HG03354 (cell line): ENCODE measurements around the gene DNAH1.

Experiments used
- ATAC-seq: cut with Tn5 transposase; IDR thresholded peaks from one replicate; pipeline ENCODE4 v1.9.1; 2021; ENCODE audit warnings: mild to moderate bottlenecking; ENCODE audit not compliant: unreplicated experiment, poor library complexity, severe bottlenecking

Gene DNAH1

DNA sequence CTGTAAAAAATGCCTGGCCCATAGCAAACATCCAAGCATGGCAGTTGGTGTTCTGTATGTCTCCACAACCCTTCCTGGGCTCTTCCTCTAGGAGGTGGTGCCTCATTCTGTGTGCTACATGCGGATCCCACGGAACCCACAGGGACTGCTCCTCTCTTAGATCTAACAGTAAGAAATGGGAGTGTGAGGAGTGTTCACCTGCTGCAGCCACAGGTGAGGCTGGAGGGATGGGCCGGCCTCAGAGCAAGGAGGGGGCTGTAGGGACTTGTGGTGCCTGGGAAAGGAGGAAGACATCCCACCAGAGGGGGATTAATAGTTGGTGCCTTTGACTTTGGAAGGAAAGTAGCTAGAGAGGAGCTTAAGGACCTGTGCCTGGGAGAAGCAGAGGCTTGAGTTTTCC is 106.5 kb downstream of the DNAH1 start:
- no peak for ATAC-seq

GRCh38 chr3:52423173-52423572 is 107.1 kb downstream of the DNAH1 start:
- ATAC-seq, result no peak

DNA sequence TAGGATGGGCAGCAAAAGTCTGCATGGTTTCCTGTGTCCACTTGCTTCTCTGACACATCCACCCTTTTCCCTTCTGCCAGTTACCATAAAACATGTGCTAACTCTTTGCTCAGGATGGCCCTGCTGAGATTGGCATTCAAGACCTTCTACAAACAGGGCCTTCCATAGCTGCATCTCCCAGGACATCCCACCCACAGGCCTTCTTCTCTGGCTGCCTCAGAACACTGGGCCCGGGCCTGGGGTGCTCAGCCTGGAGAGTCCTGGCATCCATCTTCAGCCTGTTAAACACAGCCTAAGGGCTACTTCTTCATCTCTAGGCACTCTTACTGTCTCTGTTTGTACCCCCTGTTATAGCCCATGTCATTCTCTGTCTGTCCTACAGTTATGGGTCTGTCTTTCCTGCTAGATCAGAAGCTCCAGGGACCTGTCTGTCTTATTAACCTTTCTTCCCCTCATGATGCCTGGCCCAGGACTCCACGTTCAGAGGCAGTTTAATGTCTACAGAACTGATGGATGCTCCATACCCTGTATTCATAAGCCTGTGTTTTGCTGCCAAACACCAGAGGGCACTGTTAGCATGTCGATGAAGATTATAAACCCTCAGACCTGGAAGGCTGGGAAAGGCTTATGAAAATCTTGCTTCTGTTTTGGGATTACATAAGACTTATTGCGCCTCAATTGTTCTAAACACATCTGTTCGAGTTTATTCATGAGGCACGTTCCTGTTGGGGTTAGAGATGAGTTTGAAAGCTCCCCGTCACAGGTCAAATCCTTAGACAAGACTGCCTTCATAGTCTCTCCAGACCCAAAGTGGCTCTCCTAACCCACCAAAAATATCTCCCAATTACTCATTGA is 112.3 kb downstream of the DNAH1 start:
- no peak for ATAC-seq

DNA sequence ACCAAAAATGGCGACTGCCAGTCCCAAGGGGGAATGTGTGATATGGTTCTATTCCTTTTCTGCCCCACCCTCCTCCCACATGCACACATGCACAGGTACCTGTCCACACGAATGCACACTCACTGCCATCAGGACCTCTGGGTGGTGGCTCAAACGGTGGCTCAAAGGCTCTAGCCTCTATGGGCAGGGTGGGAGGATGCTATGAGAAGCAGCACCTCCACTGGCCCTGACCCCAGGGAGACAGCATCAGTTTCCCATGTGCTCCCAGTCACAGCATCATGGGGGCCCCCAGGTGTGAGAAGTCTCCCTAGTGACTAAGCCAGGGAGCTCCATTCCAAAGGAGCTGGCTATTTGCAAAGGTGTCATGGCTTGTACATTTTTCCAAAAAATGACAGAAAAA is 112.9 kb downstream of the DNAH1 start:
- ATAC-seq, result no peak

DNA sequence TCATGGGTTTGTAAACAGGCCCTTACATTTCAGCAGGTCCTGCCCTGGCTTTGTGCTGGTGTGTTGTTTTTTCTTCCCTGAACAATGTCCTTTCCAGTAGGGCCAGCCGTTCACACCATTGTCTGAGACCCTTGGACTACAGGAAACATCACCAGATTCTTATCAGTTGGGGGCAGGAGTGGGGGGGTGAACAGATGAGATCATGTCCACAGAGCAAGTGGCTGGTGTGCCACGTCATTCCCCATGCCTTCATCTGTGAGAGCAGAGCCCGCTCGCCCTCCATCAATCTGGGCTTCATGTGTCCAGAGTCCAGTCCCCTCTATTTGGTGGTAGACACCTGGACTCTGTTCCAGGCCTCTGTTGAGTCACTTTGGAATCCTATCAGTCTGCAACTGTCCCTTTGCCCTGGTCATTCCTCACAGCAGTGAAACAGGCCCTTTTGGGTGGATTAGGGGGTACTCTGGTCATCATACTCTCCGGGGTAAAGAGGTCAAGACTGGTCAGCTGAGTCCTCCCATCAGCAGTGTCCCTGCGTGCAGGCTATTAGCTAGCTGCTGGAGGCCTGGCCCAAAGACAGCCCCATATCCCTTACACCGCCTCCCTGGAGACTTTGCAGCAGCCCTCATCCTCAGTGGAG is 113.8 kb downstream of the DNAH1 start:
- ATAC-seq, result no peak

- no peak for ATAC-seq
Observed at GRCh38 chr3:52430416-52430810, 114.3 kb downstream of the DNAH1 start.

DNA sequence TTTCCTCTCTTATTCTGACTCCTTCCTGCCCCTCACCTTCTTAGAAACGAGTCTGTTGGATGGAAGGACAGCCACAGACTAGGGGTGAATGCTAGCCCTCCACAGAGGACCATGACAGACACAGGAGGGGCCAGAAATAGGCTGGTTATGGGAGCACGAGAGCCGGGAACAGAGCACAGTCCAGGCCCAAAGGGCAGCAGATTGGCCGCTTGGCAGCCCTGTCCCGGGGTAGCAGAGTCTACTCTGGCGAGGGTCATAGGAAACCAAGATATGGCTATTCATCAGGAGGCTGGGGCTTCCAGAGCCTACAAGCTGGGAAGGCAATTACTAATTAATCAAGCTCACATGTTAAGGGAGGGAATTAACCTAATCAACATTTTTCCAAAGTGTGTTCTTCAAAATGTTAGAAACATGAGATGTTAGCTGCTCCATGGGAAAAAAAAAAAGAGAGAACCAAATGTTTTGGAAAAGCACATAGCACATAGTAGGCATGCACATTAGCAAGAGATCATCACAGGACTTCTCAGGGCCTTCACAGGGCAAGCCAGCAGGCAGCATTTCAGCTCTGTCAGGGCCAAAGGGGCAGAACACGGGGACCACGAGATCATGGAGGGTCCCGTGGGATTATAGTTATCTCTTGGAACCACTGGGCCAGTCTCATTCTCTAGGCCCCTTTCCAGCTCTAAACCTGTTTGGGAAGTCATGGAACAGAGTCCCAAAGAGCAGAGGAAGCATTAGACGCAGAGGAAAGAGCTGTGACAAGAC is 115.5 kb downstream of the DNAH1 start:
- no peak for ATAC-seq

- ATAC-seq, result no peak
Observed at GRCh38 chr3:52432225-52432624, 116.1 kb downstream of the DNAH1 start.

GRCh38 chr3:52432691-52433141 is 116.6 kb downstream of the DNAH1 start:
- no peak for ATAC-seq

DNA sequence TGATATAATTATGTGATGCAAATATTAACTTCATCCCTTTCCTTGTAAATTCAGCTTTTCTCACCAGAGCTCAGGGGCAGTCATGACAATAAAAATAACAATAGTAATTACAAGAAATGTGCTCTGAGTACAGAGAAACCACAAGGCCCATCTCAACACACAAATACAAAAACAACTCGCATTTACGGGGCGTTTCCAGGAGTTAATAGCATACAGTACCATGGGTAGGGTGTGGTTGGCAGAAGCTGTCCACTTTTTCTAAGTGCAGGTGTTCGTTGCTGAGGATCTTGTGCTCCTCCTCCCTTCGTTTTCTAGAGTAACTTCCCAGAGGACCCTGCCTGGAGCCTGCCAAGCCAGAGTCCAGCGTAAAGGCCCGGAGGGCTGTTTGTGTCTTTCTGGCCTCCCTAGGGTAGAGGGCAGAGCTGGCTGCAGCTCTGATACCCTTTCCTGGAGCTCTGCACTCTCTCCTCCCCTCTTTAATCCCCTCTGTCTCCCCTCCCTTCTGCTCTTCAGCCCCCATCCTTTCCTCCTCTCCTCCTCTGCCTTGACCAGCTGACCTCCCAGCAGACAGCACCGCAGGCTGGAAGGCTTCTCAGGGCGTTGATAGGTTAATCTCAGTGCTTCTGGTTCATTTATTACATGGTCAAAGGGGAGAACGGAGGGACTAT is 117.3 kb downstream of the DNAH1 start:
- ATAC-seq, result no peak

DNA sequence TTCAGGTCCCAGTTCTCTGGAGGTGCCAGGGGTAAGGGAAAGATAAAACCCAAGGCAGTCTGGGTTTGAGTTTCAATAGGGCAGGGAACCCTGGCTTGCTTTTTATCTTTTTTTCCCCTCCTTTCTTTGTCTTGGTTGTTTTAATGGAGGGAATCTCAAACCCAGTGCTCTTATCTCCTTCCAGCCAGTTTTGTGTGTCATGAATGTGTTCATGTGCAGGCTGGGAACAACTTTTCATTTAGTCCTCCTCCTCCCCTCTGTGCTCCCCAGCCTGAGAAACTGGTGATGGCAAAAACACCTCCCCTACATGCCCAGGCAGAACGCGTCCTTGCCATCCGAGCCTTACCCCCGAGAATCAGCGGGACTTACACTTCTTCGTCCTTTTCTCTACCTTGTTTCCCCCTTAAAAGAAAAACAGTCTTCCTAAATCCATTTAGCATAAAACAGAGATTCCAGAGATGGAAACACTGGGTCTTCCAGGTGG is 117.9 kb downstream of the DNAH1 start:
- ATAC-seq, result no peak

GRCh38 chr3:52434491-52435115 is 118.5 kb downstream of the DNAH1 start:
- ATAC-seq, result no peak

DNA sequence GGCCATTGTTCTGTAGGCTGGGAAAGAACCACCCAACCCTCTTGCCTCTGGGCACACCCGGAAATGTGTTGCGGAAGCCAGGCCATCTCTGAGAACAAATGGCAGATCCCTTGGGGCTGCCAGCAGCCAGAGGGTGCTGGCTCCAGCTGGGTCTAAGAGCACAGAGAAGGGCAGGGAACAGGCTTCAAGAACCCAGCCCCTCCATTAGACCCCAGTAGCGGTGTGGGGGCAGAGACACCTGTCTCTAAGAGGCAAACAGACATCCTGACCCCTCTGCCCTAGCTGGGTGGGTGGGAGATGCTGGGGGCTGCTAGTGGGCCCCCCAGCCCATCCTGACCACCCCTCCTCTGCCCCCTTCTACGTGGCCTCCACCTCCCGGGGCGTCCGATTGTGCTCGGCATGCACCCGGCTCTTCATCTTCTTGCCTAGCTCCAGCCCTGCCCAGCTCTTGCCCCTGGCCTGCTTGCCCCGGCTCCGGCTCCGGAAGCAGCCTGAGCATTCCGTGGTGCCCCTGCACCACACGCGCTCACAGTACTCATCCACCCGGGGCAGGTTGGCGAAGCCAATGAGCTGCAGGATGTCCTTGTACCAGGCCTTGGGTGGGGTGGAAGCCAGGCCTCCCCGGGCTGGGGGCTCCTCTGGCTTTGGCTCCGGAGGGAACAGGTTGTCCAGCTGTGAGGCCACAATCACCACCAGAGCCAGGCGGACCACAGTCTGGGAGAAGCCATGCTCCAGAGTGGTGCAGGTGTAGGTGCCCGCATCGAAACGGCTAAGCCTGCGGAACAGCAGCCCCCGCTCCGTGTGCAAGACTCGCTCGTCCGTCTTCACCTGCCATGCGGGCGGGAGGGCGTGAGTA is 119.4 kb downstream of the DNAH1 start:
- ATAC-seq, result no peak

- no peak for ATAC-seq
Observed at GRCh38 chr3:52436500-52437149, 120.5 kb downstream of the DNAH1 start.

- ATAC-seq, result no peak
Observed at GRCh38 chr3:52437326-52438103, 121.4 kb downstream of the DNAH1 start.

- ATAC-seq, result no peak
Observed at GRCh38 chr3:52438104-52438376, 121.9 kb downstream of the DNAH1 start.

GRCh38 chr3:52438579-52439425 is 122.7 kb downstream of the DNAH1 start:
- no peak for ATAC-seq
